H9 (cell line): ENCODE measurements around the gene MOGAT2. TPM values are rescaled to one million over a fixed set of nuclear protein-coding genes. Genes with fewer than 3 reads are reported as not detected.

Source experiments
- DNase-seq: peaks from one replicate; pipeline ENCODE4 v3.0.0-alpha.2; 2017
- H2AFZ ChIP-seq: one replicate; pipeline ENCODE4 v1.6.1; 2013; ENCODE audit warnings: mild to moderate bottlenecking, low read length, control low read depth, moderate library complexity
- H2AK5ac ChIP-seq: 2 replicates; pipeline ENCODE4 v1.6.1; 2013; ENCODE audit warnings: low read length, control low read depth, mixed read lengths; ENCODE audit not compliant: insufficient read length
- H2BK120ac ChIP-seq: one replicate; pipeline ENCODE4 v1.6.1; 2013; ENCODE audit warnings: low read depth, mild to moderate bottlenecking, low read length, control low read depth, inconsistent platforms; ENCODE audit not compliant: poor library complexity, severe bottlenecking
- H2BK12ac ChIP-seq: 2 replicates; pipeline ENCODE4 v1.6.1; 2013; ENCODE audit warnings: low read length, control low read depth, mixed read lengths, low read depth; ENCODE audit not compliant: insufficient read length
- H2BK15ac ChIP-seq: 2 replicates; pipeline ENCODE4 v1.6.1; 2013; ENCODE audit warnings: low read depth, low read length, control low read depth
- H2BK20ac ChIP-seq: one replicate; pipeline ENCODE4 v1.6.1; 2013; ENCODE audit warnings: low read depth, mild to moderate bottlenecking, low read length, control low read depth, inconsistent platforms; ENCODE audit not compliant: poor library complexity, severe bottlenecking
- H2BK5ac ChIP-seq: 2 replicates; pipeline ENCODE4 v1.6.1; 2013; ENCODE audit warnings: low read length, control low read depth, mixed read lengths; ENCODE audit not compliant: insufficient read length
- H3K14ac ChIP-seq: 2 replicates; pipeline ENCODE4 v1.6.1; 2013; ENCODE audit warnings: low read length, control low read depth; ENCODE audit not compliant: insufficient read depth
- H3K18ac ChIP-seq: 2 replicates; pipeline ENCODE4 v1.6.1; 2013; ENCODE audit warnings: low read depth, mild to moderate bottlenecking, mixed read lengths, low read length, control low read depth; ENCODE audit not compliant: insufficient read length
- H3K23ac ChIP-seq: 2 replicates; pipeline ENCODE4 v1.6.1; 2013; ENCODE audit warnings: low read length, control low read depth, mixed read lengths, low read depth; ENCODE audit not compliant: insufficient read length
- H3K23me2 ChIP-seq: 2 replicates; pipeline ENCODE4 v1.6.1; 2013; ENCODE audit warnings: low read depth, mild to moderate bottlenecking, mixed read lengths, low read length, control low read depth; ENCODE audit not compliant: insufficient read length, poor library complexity, severe bottlenecking
- H3K27ac ChIP-seq: 2 replicates; pipeline ENCODE4 v1.5.1; 2013; ENCODE audit warnings: low read length, control low read depth, mixed read lengths, low read depth; ENCODE audit not compliant: insufficient read length
- H3K27me3 ChIP-seq: 2 replicates; pipeline ENCODE4 v1.6.1; 2013; ENCODE audit warnings: low read length, control low read depth, inconsistent platforms; ENCODE audit not compliant: insufficient read depth
- H3K4ac ChIP-seq: 2 replicates; pipeline ENCODE4 v1.6.1; 2013; ENCODE audit warnings: low read depth, mild to moderate bottlenecking, control low read depth, inconsistent platforms, low read length, moderate library complexity
- H3K4me1 ChIP-seq: 2 replicates; pipeline ENCODE4 v1.6.1; 2013; ENCODE audit warnings: low read length, control low read depth, inconsistent platforms; ENCODE audit not compliant: insufficient read depth
- H3K4me2 ChIP-seq: 2 replicates; pipeline ENCODE4 v1.6.1; 2013; ENCODE audit warnings: low read length, control low read depth, mixed read lengths; ENCODE audit not compliant: insufficient read length, insufficient read depth
- H3K56ac ChIP-seq: 2 replicates; pipeline ENCODE4 v1.6.1; 2013; ENCODE audit warnings: low read depth, mild to moderate bottlenecking, mixed read lengths, low read length, control low read depth; ENCODE audit not compliant: insufficient read length
- H3K79me1 ChIP-seq: 2 replicates; pipeline ENCODE4 v1.6.1; 2013; ENCODE audit warnings: low read depth, mild to moderate bottlenecking, moderate library complexity, low read length, control low read depth, inconsistent platforms; ENCODE audit not compliant: insufficient read depth, poor library complexity, severe bottlenecking
- H3K79me2 ChIP-seq: 2 replicates; pipeline ENCODE4 v1.6.1; 2013; ENCODE audit warnings: low read length, control low read depth, inconsistent platforms; ENCODE audit not compliant: insufficient read depth
- H3K9ac ChIP-seq: 2 replicates; pipeline ENCODE4 v1.6.1; 2013; ENCODE audit warnings: low read length, control low read depth, mixed read lengths; ENCODE audit not compliant: insufficient read length; ENCODE audit errors: extremely low read depth
- H3K9me3 ChIP-seq: one replicate; pipeline ENCODE4 v1.6.1; 2013; ENCODE audit warnings: low read depth, low read length, inconsistent platforms; ENCODE audit not compliant: control insufficient read depth
- H3T11ph ChIP-seq: one replicate; pipeline ENCODE4 v1.6.1; 2013; ENCODE audit warnings: mild to moderate bottlenecking, low read length, control low read depth, inconsistent platforms
- H4K20me1 ChIP-seq: one replicate; pipeline ENCODE4 v1.6.1; 2013; ENCODE audit not compliant: control insufficient read depth, insufficient read length, insufficient read depth
- H4K5ac ChIP-seq: 2 replicates; pipeline ENCODE4 v1.6.1; 2013; ENCODE audit warnings: low read depth, mild to moderate bottlenecking, mixed read lengths, low read length, control low read depth; ENCODE audit not compliant: insufficient read length
- H4K8ac ChIP-seq: replicated peaks from 2 replicates; pipeline ENCODE4 v1.6.1; 2013; ENCODE audit warnings: low read length, control low read depth, mixed read lengths, low read depth; ENCODE audit not compliant: insufficient read length
- H4K91ac ChIP-seq: 2 replicates; pipeline ENCODE4 v1.6.1; 2013; ENCODE audit warnings: low read depth, mild to moderate bottlenecking, moderate library complexity, mixed read lengths, low read length, control low read depth; ENCODE audit not compliant: insufficient read length
- H3K27ac Mint-ChIP-seq, 3 experiments: 2 replicates in 2 of 3; 3 replicates in 1 of 3; pipeline ENCODE4 v1.8.0; 2020 to 2021; ENCODE audit warnings: mixed read lengths in 3 of 3, mild to moderate bottlenecking in 1 of 3, moderate library complexity in 1 of 3
- H3K27me3 Mint-ChIP-seq: 2 replicates; pipeline ENCODE4 v1.8.0; 2021; ENCODE audit warnings: low read depth, mild to moderate bottlenecking, moderate library complexity, mixed read lengths
- H3K36me3 Mint-ChIP-seq, 3 experiments: 2 replicates in 2 of 3; 3 replicates in 1 of 3; pipeline ENCODE4 v1.8.0; 2020 to 2021; ENCODE audit warnings: low read depth in 3 of 3, mixed read lengths in 3 of 3; ENCODE audit not compliant: insufficient read depth in 1 of 3
- H3K4me1 Mint-ChIP-seq, 2 experiments: 2 replicates each; pipeline ENCODE4 v1.8.0; 2020; ENCODE audit warnings: mixed read lengths in 2 of 2
- H3K4me3 Mint-ChIP-seq, 2 experiments: 2 replicates in 1 of 2; 3 replicates in 1 of 2; pipeline ENCODE4 v1.8.0; 2020 to 2021; ENCODE audit warnings: mild to moderate bottlenecking in 2 of 2, mixed read lengths in 2 of 2, moderate library complexity in 1 of 2
- H3K9me3 Mint-ChIP-seq, 2 experiments: 2 replicates in 1 of 2; 3 replicates in 1 of 2; pipeline ENCODE4 v1.8.0; 2020; ENCODE audit warnings: mild to moderate bottlenecking in 2 of 2, mixed read lengths in 2 of 2, moderate library complexity in 1 of 2
- WGBS: extraction: QIAGEN DNeasy Blood & Tissue Kit; methylation state at CpG from one replicate; pipeline ENCODE4 v1.1.7; 2013; ENCODE audit warnings: missing lambda C conversion rate, low lambda C conversion rate, mixed read lengths; ENCODE audit not compliant: insufficient read length; ENCODE audit errors: extremely low coverage; 5-methylcytosine and 5-hydroxymethylcytosine counted together
- total RNA-seq: library from RNA; stranded (reverse); gene quantifications from 2 replicates; pipeline ENCODE4 v1.2.1, GENCODE V29; 2021
- TF ChIP-seq, protein P1 (sequence below): fragments of 200-600 bp; sonication (generic); conservative IDR thresholded peaks from 3 replicates; pipeline ENCODE4 v1.8.0; 2021; ENCODE audit warnings: antibody characterized with exemption, mild to moderate bottlenecking

MOGAT2 gene
- total RNA-seq, 1 experiment from 2014 or later = not detected

- no peak overlapping the region; the same call in 1 of the 2 replicates for H3K14ac ChIP-seq
- no peak overlapping the region for H2BK15ac ChIP-seq
- H2BK20ac ChIP-seq = no peak overlapping the region
- H3T11ph ChIP-seq = no peak overlapping the region
- H3K23me2 ChIP-seq = no peaks in the 10 kb centered on the region
- H2BK12ac ChIP-seq = no peak overlapping the region
- H3K9me3 ChIP-seq = no peaks in the 10 kb centered on the region
- H3K79me2 ChIP-seq = no peaks in the 10 kb centered on the region
- H4K8ac ChIP-seq = no peak overlapping the region
- peaks cover 0 to 4% of the 10 kb centered on the region in 2 experiments; a peak in 1 of 4 replicates for H3K4me1 Mint-ChIP-seq
- H3K4me3 Mint-ChIP-seq = no peak overlapping the region
- no peak overlapping the region for H3K9ac ChIP-seq
- TF ChIP-seq, protein P1, sequence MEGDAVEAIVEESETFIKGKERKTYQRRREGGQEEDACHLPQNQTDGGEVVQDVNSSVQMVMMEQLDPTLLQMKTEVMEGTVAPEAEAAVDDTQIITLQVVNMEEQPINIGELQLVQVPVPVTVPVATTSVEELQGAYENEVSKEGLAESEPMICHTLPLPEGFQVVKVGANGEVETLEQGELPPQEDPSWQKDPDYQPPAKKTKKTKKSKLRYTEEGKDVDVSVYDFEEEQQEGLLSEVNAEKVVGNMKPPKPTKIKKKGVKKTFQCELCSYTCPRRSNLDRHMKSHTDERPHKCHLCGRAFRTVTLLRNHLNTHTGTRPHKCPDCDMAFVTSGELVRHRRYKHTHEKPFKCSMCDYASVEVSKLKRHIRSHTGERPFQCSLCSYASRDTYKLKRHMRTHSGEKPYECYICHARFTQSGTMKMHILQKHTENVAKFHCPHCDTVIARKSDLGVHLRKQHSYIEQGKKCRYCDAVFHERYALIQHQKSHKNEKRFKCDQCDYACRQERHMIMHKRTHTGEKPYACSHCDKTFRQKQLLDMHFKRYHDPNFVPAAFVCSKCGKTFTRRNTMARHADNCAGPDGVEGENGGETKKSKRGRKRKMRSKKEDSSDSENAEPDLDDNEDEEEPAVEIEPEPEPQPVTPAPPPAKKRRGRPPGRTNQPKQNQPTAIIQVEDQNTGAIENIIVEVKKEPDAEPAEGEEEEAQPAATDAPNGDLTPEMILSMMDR = no peak
- H3K23ac ChIP-seq = no peak overlapping the region
- H2AK5ac ChIP-seq = no peak overlapping the region
- no peak for DNase-seq
- H4K20me1 ChIP-seq = no peaks in the 10 kb centered on the region
- H3K4me1 ChIP-seq = no peaks in the 10 kb centered on the region
- H3K27me3 ChIP-seq = no peaks in the 10 kb centered on the region
- no peak overlapping the region for H4K5ac ChIP-seq
- no peaks in the 10 kb centered on the region for H3K79me1 ChIP-seq
- H3K36me3 Mint-ChIP-seq = no peaks in the 10 kb centered on the region; a peak in 1 of 7 replicates
- no peak overlapping the region for H2AFZ ChIP-seq
- WGBS = no CpG with 5 or more reads among the region's 7 CpGs
- no peak overlapping the region for H4K91ac ChIP-seq
- no peaks in the 10 kb centered on the region; a peak in 1 of 5 replicates for H3K9me3 Mint-ChIP-seq
- H3K27me3 Mint-ChIP-seq = peaks cover 13% of the 10 kb centered on the region
- H3K27ac ChIP-seq = no peak overlapping the region
- H3K4me2 ChIP-seq = no peak overlapping the region
- H2BK120ac ChIP-seq = no peak overlapping the region
- no peak overlapping the region for H3K4ac ChIP-seq
- no peak overlapping the region for H3K18ac ChIP-seq
- H3K56ac ChIP-seq = no peak overlapping the region
- no peak overlapping the region for H2BK5ac ChIP-seq
- H3K27ac Mint-ChIP-seq = no peak overlapping the region
Observed at GRCh38 chr11:75781296-75781695, 63.7 kb downstream of the MOGAT2 start.
